Dendritic cell treated with granulocyte-macrophage colony-stimulating factor and Interleukin-4, amounts not matched to agents 40 ng/mL and 50 ng/mL, for 4 days (primary cell): ENCODE measurements around the gene YWHAE.
"Not testable (repeated sequence)": the region's sequence is repeated elsewhere in the genome, so short reads cannot be mapped to it uniquely, and the experiment has no call there.

Source experiments
- H3K27ac Mint-ChIP-seq: one replicate; pipeline ENCODE4 v1.8.0; 2022; ENCODE audit warnings: mild to moderate bottlenecking, mixed read lengths
- H3K27me3 Mint-ChIP-seq: one replicate; pipeline ENCODE4 v1.8.0; 2022; ENCODE audit warnings: mild to moderate bottlenecking, mixed read lengths
- H3K36me3 Mint-ChIP-seq: one replicate; pipeline ENCODE4 v1.8.0; 2022; ENCODE audit warnings: low read depth, mixed read lengths
- H3K4me1 Mint-ChIP-seq: one replicate; pipeline ENCODE4 v1.8.0; 2022; ENCODE audit warnings: low read depth, mixed read lengths
- H3K4me3 Mint-ChIP-seq: one replicate; pipeline ENCODE4 v1.8.0; 2022; ENCODE audit warnings: mild to moderate bottlenecking, moderate library complexity, mixed read lengths
- H3K9me3 Mint-ChIP-seq: one replicate; pipeline ENCODE4 v1.8.0; 2022; ENCODE audit warnings: mixed read lengths
- intact Hi-C: fragments of 100-400 bp; cut with micrococcal nuclease; formaldehyde crosslinking; loops from one replicate; pipeline ENCODE4 v1.15.0; 2022

YWHAE gene

GRCh38 chr17:1421470-1421869 lies 21.4 kb upstream of the YWHAE start:
- Mint-ChIP-seq H3K36me3 (peaks cover 99% of the 10 kb centered on the region), H3K9me3 (no peaks in the 10 kb centered on the region), H3K4me3 (no peak overlapping the region), H3K4me1 (peaks cover 22% of the 10 kb centered on the region), H3K27ac (no peak overlapping the region), H3K27me3 (no peaks in the 10 kb centered on the region)
- intact Hi-C loops: loop anchor here (10.0 kb wide), 1 partner anchor 57 kb away; no protein-coding TSS in a partner anchor

GRCh38 chr17:1420981-1421380 lies 21.0 kb upstream of the YWHAE start:
- H3K27ac Mint-ChIP-seq: no peak overlapping the region

GRCh38 chr17:1420163-1420562 lies 20.1 kb upstream of the YWHAE start:
- Mint-ChIP-seq H3K4me3 (no peak overlapping the region), H3K27me3 (no peaks in the 10 kb centered on the region), H3K27ac (no peak overlapping the region), H3K36me3 (peaks cover 89% of the 10 kb centered on the region), H3K4me1 (peaks cover 16% of the 10 kb centered on the region), H3K9me3 (no peaks in the 10 kb centered on the region)
- intact Hi-C loops: loop anchor here (10.0 kb wide), 1 partner anchor 55 kb away; no protein-coding TSS in a partner anchor

More at GRCh38 chr17:1420981-1421380, 21.0 kb upstream of the YWHAE start:
- H3K4me1 Mint-ChIP-seq: peaks cover 19% of the 10 kb centered on the region
- no peak overlapping the region for H3K4me3 Mint-ChIP-seq
- intact Hi-C loops: loop anchor here (10.0 kb wide), 1 partner anchor 56 kb away; no protein-coding TSS in a partner anchor
- H3K9me3 Mint-ChIP-seq: no peaks in the 10 kb centered on the region
- no peaks in the 10 kb centered on the region for H3K27me3 Mint-ChIP-seq
- H3K36me3 Mint-ChIP-seq: peaks cover 98% of the 10 kb centered on the region

GRCh38 chr17:1418476-1418875 lies 18.5 kb upstream of the YWHAE start:
- H3K9me3 Mint-ChIP-seq, H3K27me3 Mint-ChIP-seq, H3K4me3 Mint-ChIP-seq, H3K27ac Mint-ChIP-seq, intact Hi-C loops: not testable (repeated sequence)
- H3K4me1 Mint-ChIP-seq: peaks cover 13% of the 10 kb centered on the region
- peaks cover 73% of the 10 kb centered on the region for H3K36me3 Mint-ChIP-seq

GRCh38 chr17:1416414-1416813 lies 16.4 kb upstream of the YWHAE start:
- H3K36me3 Mint-ChIP-seq: peaks cover 52% of the 10 kb centered on the region
- H3K4me3 Mint-ChIP-seq: no peak overlapping the region
- intact Hi-C loops: no loop called here
- H3K9me3 Mint-ChIP-seq: no peaks in the 10 kb centered on the region
- H3K4me1 Mint-ChIP-seq: peaks cover 7% of the 10 kb centered on the region
- H3K27ac Mint-ChIP-seq: no peak overlapping the region
- H3K27me3 Mint-ChIP-seq: no peaks in the 10 kb centered on the region

- no peaks in the 10 kb centered on the region for H3K27me3 Mint-ChIP-seq
- H3K9me3 Mint-ChIP-seq: no peaks in the 10 kb centered on the region
- intact Hi-C loops: no loop called here
- peaks cover 35% of the 10 kb centered on the region for H3K36me3 Mint-ChIP-seq
- peaks cover 7% of the 10 kb centered on the region for H3K4me1 Mint-ChIP-seq
- no peak overlapping the region for H3K4me3 Mint-ChIP-seq
- H3K27ac Mint-ChIP-seq: no peak overlapping the region
Observed at GRCh38 chr17:1414634-1415033, 14.6 kb upstream of the YWHAE start.

GRCh38 chr17:1414001-1414574 lies 14.1 kb upstream of the YWHAE start:
- no peaks in the 10 kb centered on the region for H3K9me3 Mint-ChIP-seq
- intact Hi-C loops: no loop called here
- no peak overlapping the region for H3K4me3 Mint-ChIP-seq
- peaks cover 7% of the 10 kb centered on the region for H3K4me1 Mint-ChIP-seq
- no peak overlapping the region for H3K27ac Mint-ChIP-seq
- H3K27me3 Mint-ChIP-seq: no peaks in the 10 kb centered on the region
- H3K36me3 Mint-ChIP-seq: peaks cover 30% of the 10 kb centered on the region

GRCh38 chr17:1413281-1413791 lies 13.3 kb upstream of the YWHAE start:
- Mint-ChIP-seq H3K27ac (no peak overlapping the region), H3K9me3 (no peaks in the 10 kb centered on the region), H3K4me1 (peaks cover 7% of the 10 kb centered on the region), H3K4me3 (no peak overlapping the region), H3K27me3 (no peaks in the 10 kb centered on the region), H3K36me3 (peaks cover 22% of the 10 kb centered on the region)
- intact Hi-C loops: no loop called here

GRCh38 chr17:1412185-1413110 lies 12.4 kb upstream of the YWHAE start:
- Mint-ChIP-seq H3K36me3 (peaks cover 13% of the 10 kb centered on the region), H3K9me3 (no peaks in the 10 kb centered on the region), H3K27ac (no peak overlapping the region), H3K4me3 (no peak overlapping the region), H3K4me1 (peaks cover 7% of the 10 kb centered on the region), H3K27me3 (no peaks in the 10 kb centered on the region)
- intact Hi-C loops: no loop called here

GRCh38 chr17:1402262-1402586 lies 2.2 kb upstream of the YWHAE start:
- Mint-ChIP-seq H3K36me3 (peaks cover 26% of the 10 kb centered on the region), H3K4me1 (peaks cover 21% of the 10 kb centered on the region), H3K27ac (no peak overlapping the region), H3K27me3 (peaks cover 10% of the 10 kb centered on the region), H3K4me3 (no peak overlapping the region), H3K9me3 (no peaks in the 10 kb centered on the region)
- intact Hi-C loops: no loop called here

GRCh38 chr17:1398931-1399678 lies 917 bp downstream of the YWHAE start:
- H3K9me3 Mint-ChIP-seq: no peaks in the 10 kb centered on the region
- H3K27ac Mint-ChIP-seq: peak overlapping the region; percentile 98
- peaks cover 44% of the 10 kb centered on the region for H3K4me1 Mint-ChIP-seq
- peaks cover 8% of the 10 kb centered on the region for H3K27me3 Mint-ChIP-seq
- peak overlapping the region; percentile 98 for H3K4me3 Mint-ChIP-seq
- H3K36me3 Mint-ChIP-seq: peaks cover 53% of the 10 kb centered on the region
- intact Hi-C loops: loop anchor here (5.0 kb wide), 1 partner anchor 37 kb away; no protein-coding TSS in a partner anchor

- intact Hi-C loops: loop anchor here (5.0 kb wide), 1 partner anchor 36 kb away; no protein-coding TSS in a partner anchor
- Mint-ChIP-seq H3K36me3 (peaks cover 58% of the 10 kb centered on the region), H3K27me3 (peaks cover 4% of the 10 kb centered on the region), H3K4me1 (peaks cover 54% of the 10 kb centered on the region), H3K27ac (peak overlapping the region; percentile 98), H3K4me3 (peak overlapping the region; percentile 98), H3K9me3 (no peaks in the 10 kb centered on the region)
Observed at GRCh38 chr17:1398028-1398427, 2.0 kb downstream of the YWHAE start.

GRCh38 chr17:1395876-1396665 lies 4.0 kb downstream of the YWHAE start:
- not testable (repeated sequence) for H3K27me3 Mint-ChIP-seq, H3K27ac Mint-ChIP-seq, H3K4me3 Mint-ChIP-seq, H3K9me3 Mint-ChIP-seq
- intact Hi-C loops: loop anchor here (5.0 kb wide), 1 partner anchor 34 kb away; no protein-coding TSS in a partner anchor
- Mint-ChIP-seq H3K36me3 (peaks cover 58% of the 10 kb centered on the region), H3K4me1 (peaks cover 61% of the 10 kb centered on the region)
